GM12878 (cell line): ENCODE data around the gene LRRC37A3. TPM values are rescaled to one million over a fixed set of nuclear protein-coding genes. Genes with fewer than 3 reads are reported as not detected.
A peak's percentile ranks its signal among the peaks of the same experiment; 100 is the strongest.
"Not testable (repeated sequence)": the region's sequence is repeated elsewhere in the genome, so short reads cannot be mapped to it uniquely, and the experiment has no call there.

Source experiments
- ATAC-seq: fragments of 200-7000 bp; cut with Tn5 transposase; 3 replicates; pipeline ENCODE4 v1.9.1; 2020; ENCODE audit warnings: mild to moderate bottlenecking, moderate library complexity
- BruUV-seq: library from RNA; stranded (reverse); fragments of 400-500 nt; replicated peaks from 2 replicates; lab custom pipeline; 2021; lab: Mats Ljungman, UMichigan
- CTCF ChIA-PET: fragments of 300-600 bp; sonication (Branson Sonifier 250); formaldehyde crosslinking; extraction: SDS; loops from one replicate; lab custom pipeline; 2021; ENCODE audit warnings: inconsistent platforms; lab: Yijun Ruan, JAX
- POLR2A ChIA-PET: fragments of 350-600 bp; formaldehyde crosslinking; extraction: SDS; loops from one replicate; lab custom pipeline; 2021; ENCODE audit warnings: inconsistent platforms; lab: Charles Lee
- RAD21 ChIA-PET: fragments of 300-600 bp; sonication (Branson Sonifier 250); formaldehyde crosslinking; loops from one replicate; lab custom pipeline; 2023; ENCODE audit warnings: antibody characterized with exemption; ENCODE audit not compliant: unreplicated experiment; lab: Charles Lee
- SMC1A ChIA-PET: fragments of 300-600 bp; sonication (Branson Sonifier 250); formaldehyde crosslinking; loops from one replicate; lab custom pipeline; 2023; ENCODE audit not compliant: unreplicated experiment, uncharacterized antibody; lab: Charles Lee
- DNase-seq: peaks from one replicate; pipeline ENCODE4 v3.0.0-alpha.2; 2011; ENCODE audit warnings: low read depth, low spot score
- FAIRE-seq: peaks from 3 replicates; lab custom pipeline; 2011; peaks lifted over from hg19 to GRCh38; lab: Jason Lieb, UNC
- H2AFZ ChIP-seq: 2 replicates; pipeline ENCODE4 v1.6.0; 2011; ENCODE audit warnings: low read depth, low read length, control low read depth; ENCODE audit not compliant: control insufficient read depth
- H3K27ac ChIP-seq: 2 replicates; pipeline ENCODE4 v1.5.1; 2011; ENCODE audit warnings: control low read depth; ENCODE audit not compliant: control insufficient read depth, insufficient read depth
- H3K27me3 ChIP-seq, 2 experiments: replicated peaks in 1 of 2; 2 replicates each; pipeline versions ENCODE4 v1.6.0 to v1.6.1; 2011; ENCODE audit warnings: low read length in 1 of 2; ENCODE audit not compliant: control insufficient read depth in 2 of 2, insufficient read depth in 2 of 2
- H3K36me3 ChIP-seq, 2 experiments: 2 replicates each; pipeline ENCODE4 v1.5.1; 2011; ENCODE audit warnings: low read length in 1 of 2; ENCODE audit not compliant: control insufficient read depth in 2 of 2, insufficient read depth in 2 of 2
- H3K4me1 ChIP-seq: 2 replicates; pipeline ENCODE4 v1.6.1; 2011; ENCODE audit warnings: mild to moderate bottlenecking, low read length, moderate library complexity, mixed read lengths; ENCODE audit not compliant: control insufficient read depth, insufficient read depth
- H3K4me2 ChIP-seq: 2 replicates; pipeline ENCODE4 v1.6.0; 2011; ENCODE audit warnings: control low read depth; ENCODE audit not compliant: control insufficient read depth, insufficient read depth
- H3K4me3 ChIP-seq: fragments of 200-600 bp; sonication (generic); 2 replicates; pipeline ENCODE4 v1.5.1; 2016
- H3K79me2 ChIP-seq: 2 replicates; pipeline ENCODE4 v1.6.0; 2011; ENCODE audit warnings: low read length; ENCODE audit not compliant: control insufficient read depth, insufficient read depth
- H3K9ac ChIP-seq: 2 replicates; pipeline ENCODE4 v1.8.0; 2011; ENCODE audit warnings: low read length, control low read depth, mixed read lengths; ENCODE audit not compliant: control insufficient read depth, insufficient read depth
- H3K9me3 ChIP-seq: replicated peaks from 3 replicates; pipeline ENCODE4 v1.5.1; 2011; ENCODE audit warnings: mild to moderate bottlenecking, low read length; ENCODE audit not compliant: control insufficient read depth, insufficient read depth
- H4K20me1 ChIP-seq: 2 replicates; pipeline ENCODE4 v1.6.0; 2011; ENCODE audit not compliant: control insufficient read depth, insufficient read depth
- RAD21 ChIP-seq: IDR thresholded peaks from 2 replicates; pipeline ENCODE4 v1.6.1; 2011; ENCODE audit warnings: mild to moderate bottlenecking, low read depth, low read length, moderate library complexity; ENCODE audit not compliant: insufficient read depth
- SMC3 ChIP-seq: IDR thresholded peaks from 2 replicates; pipeline ENCODE4 v1.6.1; 2011; ENCODE audit warnings: low read length, improper control_type of control experiment, borderline replicate concordance
- WGBS: methylation state at CpG from one replicate; pipeline ENCODE4 v1.1.6; 2016; ENCODE audit warnings: low lambda C conversion rate; ENCODE audit not compliant: insufficient replicate concordance, insufficient coverage; ENCODE audit errors: missing lambda C conversion rate; 5-methylcytosine and 5-hydroxymethylcytosine counted together
- in situ Hi-C: fragments of 300-500 bp; cut with MboI; formaldehyde crosslinking; loops from 9 replicates; pipeline ENCODE4 v1.14.3; 2018; ENCODE audit warnings: mixed read lengths
- intact Hi-C: fragments of 100-400 bp; cut with micrococcal nuclease; formaldehyde crosslinking; loops from one replicate; pipeline ENCODE4 v1.14.2; 2022; ENCODE audit not compliant: unreplicated experiment
- polyA plus RNA-seq, 11 experiments: library from polyadenylated mRNA; depleted of rRNA in 4 of 11; unstranded in 6 of 11; stranded (reverse) in 5 of 11; fragments of >200 nt; fragmentation: Nextera tagmentation in 4 of 11; fragmentation: Illumina TruSeq in 1 of 11; extraction: Ambion mirVana in 4 of 11; extraction: Trizol in 1 of 11; gene quantifications; 1 replicate in 1 of 11; 2 replicates in 10 of 11; pipeline versions ENCODE4 v1.2.1 to v1.2.3, GENCODE V29; 2011 to 2016; ENCODE audit warnings: inconsistent platforms in 2 of 11, missing spikeins in 2 of 11, low read depth in 1 of 11
- total RNA-seq, 4 experiments: library from RNA; depleted of rRNA in 3 of 4; stranded (reverse); fragments of >200 nt in 3 of 4; fragmentation: Illumina TruSeq in 1 of 4; extraction: Trizol in 1 of 4; gene quantifications; 2 replicates each; pipeline versions ENCODE4 v1.2.1 to v1.2.3, GENCODE V29; 2013 to 2021
- TF ChIP-seq, protein P1 (sequence below), 3 experiments: IDR thresholded peaks in 2 of 3; conservative IDR thresholded peaks in 1 of 3; 2 replicates each; pipeline ENCODE4 v1.5.1; 2011; ENCODE audit warnings: low read depth in 3 of 3, low read length in 3 of 3, mild to moderate bottlenecking in 3 of 3, control low read depth in 2 of 3, moderate library complexity in 2 of 3, inconsistent platforms in 1 of 3, mixed read lengths in 1 of 3; ENCODE audit not compliant: control insufficient read depth in 2 of 3, insufficient read depth in 1 of 3; ENCODE audit errors: extremely low read depth in 1 of 3

The LRRC37A3 gene
- total and polyA plus RNA-seq, 10 of the 15 experiments (the other 5 are each of a cell fraction or from before 2014, with no cell fraction given): 0.18 to 10.0 (median 2.7) TPM

DNA sequence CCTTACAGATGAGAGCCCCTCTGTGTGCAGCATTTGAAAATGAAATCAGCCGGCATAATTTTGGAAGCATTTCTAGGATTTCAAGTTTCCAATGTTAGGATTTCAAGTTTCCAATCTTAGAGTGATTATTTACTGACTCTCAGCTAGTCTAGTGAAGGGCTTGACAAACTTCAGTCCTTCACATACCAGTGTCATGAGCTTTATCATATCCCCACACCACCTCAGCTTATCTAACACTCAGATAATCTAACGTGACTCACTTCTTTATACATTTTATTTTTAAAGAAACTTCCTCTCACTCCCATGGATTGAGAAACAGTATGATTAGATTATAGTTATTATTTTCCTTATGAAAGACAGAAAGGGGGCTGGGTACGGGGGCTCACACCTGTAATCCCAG, 9.4 kb upstream of the LRRC37A3 start:
- H3K27me3 ChIP-seq, SMC1A ChIA-PET, H2AFZ ChIP-seq, H3K79me2 ChIP-seq, FAIRE-seq, H3K36me3 ChIP-seq, H3K27ac ChIP-seq, H3K9ac ChIP-seq, H3K4me3 ChIP-seq, POLR2A ChIA-PET, BruUV-seq, H3K4me2 ChIP-seq, H3K9me3 ChIP-seq, intact Hi-C loops, RAD21 ChIA-PET, H4K20me1 ChIP-seq, ATAC-seq, H3K4me1 ChIP-seq, in situ Hi-C loops, DNase-seq: not testable (repeated sequence)
- WGBS: 0% methylated on average over 2 of the region's 3 CpGs
- CTCF ChIA-PET: interaction anchor here (1.0 to 1.9 kb wide), 2 partner anchors 13 to 32 kb away, joined by 4 to 6 read pairs; no protein-coding TSS in a partner anchor

DNA sequence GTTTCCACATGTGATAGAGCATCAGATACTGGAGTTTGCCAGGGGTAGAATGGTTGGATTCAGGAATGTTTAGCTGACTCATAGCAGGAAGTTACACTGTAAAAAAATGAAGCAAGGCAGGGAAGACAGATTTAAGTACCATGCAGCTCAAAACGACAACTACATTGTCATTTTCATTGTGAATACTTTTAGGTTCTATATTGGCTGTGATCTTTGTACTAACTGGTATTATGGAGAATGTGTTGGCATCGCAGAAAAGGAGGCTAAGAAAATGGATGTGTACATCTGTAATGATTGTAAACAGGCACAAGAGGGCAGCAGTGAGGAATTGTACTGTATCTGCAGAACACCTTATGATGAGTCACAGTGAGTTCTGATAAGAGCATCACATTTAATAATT, 8.2 kb upstream of the LRRC37A3 start:
- ChIA-PET RAD21 (interaction anchor here (1.4 kb wide), 1 partner anchor 174 kb away, joined by 3 read pairs; no protein-coding TSS in a partner anchor), CTCF (interaction anchor here (0.6 to 1.5 kb wide), 9 partner anchors 11 to 782 kb away, joined by 3 to 9 read pairs (median 4); no protein-coding TSS in a partner anchor), SMC1A (interaction anchor here (0.7 kb wide), 1 partner anchor 79 kb away, joined by 3 read pairs; no protein-coding TSS in a partner anchor)
- H3K79me2 ChIP-seq, H3K4me3 ChIP-seq, H3K27ac ChIP-seq, H3K9me3 ChIP-seq, BruUV-seq, H3K4me1 ChIP-seq, H3K4me2 ChIP-seq, H4K20me1 ChIP-seq, FAIRE-seq, H3K27me3 ChIP-seq, H3K36me3 ChIP-seq, POLR2A ChIA-PET, H3K9ac ChIP-seq, in situ Hi-C loops: not testable (repeated sequence)
- peak; percentile 33 for DNase-seq
- intact Hi-C loops: loop anchor here (2.0 kb wide), 1 partner anchor 271 kb away; no protein-coding TSS in a partner anchor
- 0% methylated on average over 2 of the region's 2 CpGs for WGBS
- H2AFZ ChIP-seq: peak overlapping the region; percentile 44
- TF ChIP-seq RAD21: peak; percentile 39
- peak; percentile 26; the same call in 1 of the 2 replicates for TF ChIP-seq SMC3
- TF ChIP-seq, protein P1, sequence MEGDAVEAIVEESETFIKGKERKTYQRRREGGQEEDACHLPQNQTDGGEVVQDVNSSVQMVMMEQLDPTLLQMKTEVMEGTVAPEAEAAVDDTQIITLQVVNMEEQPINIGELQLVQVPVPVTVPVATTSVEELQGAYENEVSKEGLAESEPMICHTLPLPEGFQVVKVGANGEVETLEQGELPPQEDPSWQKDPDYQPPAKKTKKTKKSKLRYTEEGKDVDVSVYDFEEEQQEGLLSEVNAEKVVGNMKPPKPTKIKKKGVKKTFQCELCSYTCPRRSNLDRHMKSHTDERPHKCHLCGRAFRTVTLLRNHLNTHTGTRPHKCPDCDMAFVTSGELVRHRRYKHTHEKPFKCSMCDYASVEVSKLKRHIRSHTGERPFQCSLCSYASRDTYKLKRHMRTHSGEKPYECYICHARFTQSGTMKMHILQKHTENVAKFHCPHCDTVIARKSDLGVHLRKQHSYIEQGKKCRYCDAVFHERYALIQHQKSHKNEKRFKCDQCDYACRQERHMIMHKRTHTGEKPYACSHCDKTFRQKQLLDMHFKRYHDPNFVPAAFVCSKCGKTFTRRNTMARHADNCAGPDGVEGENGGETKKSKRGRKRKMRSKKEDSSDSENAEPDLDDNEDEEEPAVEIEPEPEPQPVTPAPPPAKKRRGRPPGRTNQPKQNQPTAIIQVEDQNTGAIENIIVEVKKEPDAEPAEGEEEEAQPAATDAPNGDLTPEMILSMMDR (IDR thresholded peaks at IDR 0.05 in 2 of 3, conservative IDR thresholded peaks at IDR 0.05 in 1 of 3; ENCODE audit: control insufficient read depth in 2 of 3, extremely low read depth in 1 of 3, insufficient read depth in 1 of 3, low read depth in 3 of 3, low read length in 3 of 3): peak; percentile 25 to 38 (median 33); a peak in 4 of 6 replicates
- ATAC-seq: peak; percentile 87

DNA sequence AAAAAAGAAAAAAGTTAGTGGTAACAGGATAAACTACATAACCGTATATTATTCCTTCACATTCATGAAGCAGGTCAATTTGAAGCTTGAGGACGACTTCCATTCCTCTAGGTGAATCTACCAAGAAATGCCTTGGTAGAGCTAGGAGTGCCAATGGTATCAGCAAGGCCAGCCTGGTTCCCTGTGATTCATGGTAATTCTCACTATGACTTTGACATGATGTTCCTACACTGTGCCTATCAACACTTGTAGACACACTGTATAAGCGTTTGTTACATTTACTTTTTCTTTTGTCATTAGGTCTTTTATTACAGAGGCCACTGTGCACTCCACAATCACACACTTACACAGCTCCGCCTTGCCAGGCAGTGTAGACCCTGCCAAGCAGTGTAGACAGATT, 7.2 kb upstream of the LRRC37A3 start:
- FAIRE-seq, H4K20me1 ChIP-seq, H3K9me3 ChIP-seq, in situ Hi-C loops, H3K79me2 ChIP-seq, H3K27me3 ChIP-seq, H3K36me3 ChIP-seq, H3K4me2 ChIP-seq, SMC1A ChIA-PET, H3K4me1 ChIP-seq, H3K9ac ChIP-seq, BruUV-seq, H3K4me3 ChIP-seq, DNase-seq, H3K27ac ChIP-seq, H2AFZ ChIP-seq, ATAC-seq: not testable (repeated sequence)
- 61% methylated on average over 4 of the region's 4 CpGs for WGBS
- intact Hi-C loops: loop anchor here (2.0 kb wide), 1 partner anchor 272 kb away; no protein-coding TSS in a partner anchor
- ChIA-PET RAD21 (interaction anchor here (1.4 kb wide), 1 partner anchor 175 kb away, joined by 3 read pairs; no protein-coding TSS in a partner anchor), POLR2A (interaction anchor here (0.6 kb wide), 2 partner anchors 172 to 229 kb away, joined by 3 to 7 read pairs; no protein-coding TSS in a partner anchor), CTCF (interaction anchor here (0.8 to 1.2 kb wide), 5 partner anchors 12 to 94 kb away, joined by 3 to 4 read pairs (median 3); no protein-coding TSS in a partner anchor)
